SK-N-MC (cell line): ENCODE data around the gene RNF112.

Experiments
- EZH2 ChIP-seq: fragments of 200-600 bp; sonication (generic); IDR thresholded peaks from one replicate; pipeline ENCODE4 v1.6.1; 2017; ENCODE audit warnings: antibody characterized with exemption
- FOXP2 ChIP-seq: optimal IDR thresholded peaks from 2 replicates; pipeline ENCODE3; 2011; ENCODE audit warnings: mild to moderate bottlenecking, moderate library complexity; ENCODE audit not compliant: insufficient read depth; ENCODE audit errors: extremely low read length, control extremely low read depth
- POLR2AphosphoS5 ChIP-seq: IDR thresholded peaks from 2 replicates; pipeline ENCODE4 v1.6.1; 2012; ENCODE audit warnings: mild to moderate bottlenecking, low read depth, low read length, borderline replicate concordance

- no peak for TF ChIP-seq EZH2
- peak; percentile 52 for TF ChIP-seq POLR2AphosphoS5
- TF ChIP-seq FOXP2: peak; percentile 83
These were observed 23.8 kb upstream of the RNF112 start, which contains the start of gene MFAP4 for GRCh38 chr17:19386974-19387920.
